ENCODE data around the gene GRIK4.

GRIK4 gene

GRCh38 chr11:120707663-120708062 lies 196.1 kb downstream of the GRIK4 start:
- no peak for DNase-seq (ENCODE audit: low read depth)

GRCh38 chr11:120708511-120709183 lies 197.1 kb downstream of the GRIK4 start:
- no peak for DNase-seq (ENCODE audit: low read depth)

GRCh38 chr11:120709808-120710207 lies 198.3 kb downstream of the GRIK4 start:
- DNase-seq (ENCODE audit: low read depth), result no peak

GRCh38 chr11:120710354-120711131 lies 199.0 kb downstream of the GRIK4 start:
- no peak for DNase-seq (ENCODE audit: low read depth)

GRCh38 chr11:120712014-120712413 lies 200.5 kb downstream of the GRIK4 start:
- DNase-seq (ENCODE audit: low read depth), result no peak

- DNase-seq (ENCODE audit: low read depth), result no peak
These were observed 201.3 kb downstream of the GRIK4 start for GRCh38 chr11:120712881-120713280.

GRCh38 chr11:120713296-120713695 lies 201.7 kb downstream of the GRIK4 start:
- no peak for DNase-seq (ENCODE audit: low read depth)

- DNase-seq (ENCODE audit: low read depth), result no peak
These were observed 202.9 kb downstream of the GRIK4 start for GRCh38 chr11:120714438-120714837.

- DNase-seq (ENCODE audit: low read depth), result no peak
These were observed 203.7 kb downstream of the GRIK4 start for GRCh38 chr11:120715239-120715638.

GRCh38 chr11:120717042-120717441 lies 205.5 kb downstream of the GRIK4 start:
- no peak for DNase-seq (ENCODE audit: low read depth)

- DNase-seq (ENCODE audit: low read depth), result no peak
These were observed 206.1 kb downstream of the GRIK4 start for GRCh38 chr11:120717623-120718022.

- DNase-seq (ENCODE audit: low read depth), result no peak
These were observed 206.6 kb downstream of the GRIK4 start for GRCh38 chr11:120718171-120718570.

GRCh38 chr11:120719348-120719747 lies 207.8 kb downstream of the GRIK4 start:
- no peak for DNase-seq (ENCODE audit: low read depth)

GRCh38 chr11:120720760-120721159 lies 209.2 kb downstream of the GRIK4 start:
- DNase-seq (ENCODE audit: low read depth), result no peak

GRCh38 chr11:120722524-120722923 lies 211.0 kb downstream of the GRIK4 start:
- DNase-seq (ENCODE audit: low read depth), result no peak

- DNase-seq (ENCODE audit: low read depth), result no peak
These were observed 212.2 kb downstream of the GRIK4 start for GRCh38 chr11:120723751-120724150.

GRCh38 chr11:120727752-120728151 lies 216.2 kb downstream of the GRIK4 start:
- no peak for DNase-seq (ENCODE audit: low read depth)

GRCh38 chr11:120735035-120735434 lies 223.5 kb downstream of the GRIK4 start:
- DNase-seq (ENCODE audit: low read depth), result no peak

GRCh38 chr11:120738516-120739046 lies 227.0 kb downstream of the GRIK4 start:
- DNase-seq (ENCODE audit: low read depth), result no peak

GRCh38 chr11:120739780-120740179 lies 228.2 kb downstream of the GRIK4 start:
- DNase-seq (ENCODE audit: low read depth), result no peak

- no peak for DNase-seq (ENCODE audit: low read depth)
These were observed 228.8 kb downstream of the GRIK4 start for GRCh38 chr11:120740380-120740779.

- DNase-seq (ENCODE audit: low read depth), result no peak
These were observed 232.8 kb downstream of the GRIK4 start for GRCh38 chr11:120744016-120744994.

Data from stimulated activated CD4-positive, alpha-beta T cell treated with anti-CD3 and anti-CD28 coated beads, Interleukin-2, amount 100 ng/mL, for 4 hours (primary cell).